ENCODE results near the gene THRB.

The THRB gene

DNA sequence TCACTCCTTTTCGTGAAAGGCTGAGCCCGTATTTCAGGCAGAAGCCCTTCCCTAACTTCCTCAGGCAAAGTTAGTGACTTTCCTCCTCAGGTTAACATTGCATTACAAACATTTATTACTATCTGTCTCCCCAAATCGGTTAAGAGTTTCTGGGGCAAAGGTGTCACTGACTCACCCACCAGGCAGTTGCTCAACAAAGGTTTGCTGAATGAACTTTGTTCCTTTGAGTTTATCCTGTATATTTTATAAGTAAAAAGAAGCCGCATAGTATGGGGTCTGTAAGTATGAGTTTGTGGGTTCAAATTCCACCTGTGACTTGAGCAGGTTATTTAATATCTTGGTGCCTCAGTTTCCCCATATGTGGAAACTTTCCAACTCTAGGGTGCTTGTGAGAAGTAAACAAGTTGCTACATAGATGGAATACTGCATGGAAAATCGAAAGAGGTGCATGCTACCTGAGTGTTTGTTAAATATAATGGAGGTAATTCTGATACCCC lies 177.7 kb downstream of the THRB start:
- Histone ChIP-seq H3K4me3 (ENCODE audit: low read length in 2 of 2) (no peak overlapping the region), H2BK15ac (ENCODE audit: low read length) (no peak overlapping the region), H2BK5ac (ENCODE audit: low read length) (no peak overlapping the region), H2BK12ac (ENCODE audit: low read length) (no peak overlapping the region), H3K27me3 (ENCODE audit: control insufficient read depth in 3 of 3, insufficient read depth in 3 of 3, low read depth in 1 of 3, low read length in 3 of 3) (no peaks in the 10 kb centered on the region), H3K4me2 (ENCODE audit: insufficient read depth, low read length, poor library complexity, severe bottlenecking) (no peak overlapping the region), H3K14ac (ENCODE audit: low read length) (no peak overlapping the region), H4K8ac (ENCODE audit: low read depth, low read length) (no peak overlapping the region), H2AFZ (ENCODE audit: low read length) (no peak overlapping the region), H3K18ac (ENCODE audit: low read length) (no peak overlapping the region), H3K9ac (ENCODE audit: low read depth, low read length, poor library complexity) (no peak overlapping the region), H3K36me3 (replicated peaks in 1 of 2; ENCODE audit: control insufficient read depth in 2 of 2, insufficient read depth in 2 of 2, low read length in 2 of 2) (no peaks in the 10 kb centered on the region), H3K9me3 (replicated peaks in 1 of 2; ENCODE audit: control insufficient read depth in 2 of 2, insufficient read depth in 1 of 2, low read depth in 1 of 2, low read length in 2 of 2) (no peaks in the 10 kb centered on the region), H2BK120ac (ENCODE audit: low read depth, low read length) (no peak overlapping the region), H3K4ac (ENCODE audit: low read length) (no peak overlapping the region), H3K27ac (replicated peaks; ENCODE audit: low read length) (no peak overlapping the region), H3K4me1 (ENCODE audit: control insufficient read depth in 2 of 2, insufficient read depth in 1 of 2, low read depth in 1 of 2, low read length in 2 of 2) (no peaks in the 10 kb centered on the region), H4K91ac (ENCODE audit: low read depth, low read length, poor library complexity) (no peak overlapping the region), H3K23ac (ENCODE audit: low read depth, low read length, poor library complexity) (no peak overlapping the region), H3K79me1 (ENCODE audit: low read depth, low read length) (no peaks in the 10 kb centered on the region), H2AK5ac (ENCODE audit: low read depth, low read length) (no peak overlapping the region)
- no CpG with 5 or more reads among the region's 5 CpGs for WGBS, 2 donors (ENCODE audit: extremely low coverage in 2 of 2, insufficient read length in 2 of 2, insufficient replicate concordance in 1 of 2)
- DNase-seq (ENCODE audit: low spot score): no peak

- H3K18ac ChIP-seq (ENCODE audit: low read length): no peak overlapping the region
- no peak overlapping the region for H3K23ac ChIP-seq (ENCODE audit: low read depth, low read length, poor library complexity)
- H3K4me2 ChIP-seq (ENCODE audit: insufficient read depth, low read length, poor library complexity, severe bottlenecking): no peak overlapping the region
- H2BK12ac ChIP-seq (ENCODE audit: low read length): no peak overlapping the region
- no peak overlapping the region for H3K9ac ChIP-seq (ENCODE audit: low read depth, low read length, poor library complexity)
- H3K9me3 ChIP-seq (replicated peaks in 1 of 2; ENCODE audit: control insufficient read depth in 2 of 2, insufficient read depth in 1 of 2, low read depth in 1 of 2, low read length in 2 of 2): no peaks in the 10 kb centered on the region
- H3K14ac ChIP-seq (ENCODE audit: low read length): no peak overlapping the region
- no peak overlapping the region for H2AK5ac ChIP-seq (ENCODE audit: low read depth, low read length)
- H3K36me3 ChIP-seq (replicated peaks in 1 of 2; ENCODE audit: control insufficient read depth in 2 of 2, insufficient read depth in 2 of 2, low read length in 2 of 2): no peaks in the 10 kb centered on the region
- no peaks in the 10 kb centered on the region for H3K27me3 ChIP-seq (ENCODE audit: control insufficient read depth in 3 of 3, insufficient read depth in 3 of 3, low read depth in 1 of 3, low read length in 3 of 3)
- H2BK15ac ChIP-seq (ENCODE audit: low read length): no peak overlapping the region
- no peak overlapping the region for H4K91ac ChIP-seq (ENCODE audit: low read depth, low read length, poor library complexity)
- no peaks in the 10 kb centered on the region for H3K4me1 ChIP-seq (ENCODE audit: control insufficient read depth in 2 of 2, insufficient read depth in 1 of 2, low read depth in 1 of 2, low read length in 2 of 2)
- no peak overlapping the region for H2BK5ac ChIP-seq (ENCODE audit: low read length)
- no peak overlapping the region for H3K4me3 ChIP-seq (ENCODE audit: low read length in 2 of 2)
- DNase-seq (ENCODE audit: low spot score): no peak
- H3K27ac ChIP-seq (replicated peaks; ENCODE audit: low read length): no peak overlapping the region
- H2BK120ac ChIP-seq (ENCODE audit: low read depth, low read length): no peak overlapping the region
- H3K4ac ChIP-seq (ENCODE audit: low read length): no peak overlapping the region
- no peaks in the 10 kb centered on the region for H3K79me1 ChIP-seq (ENCODE audit: low read depth, low read length)
- no peak overlapping the region for H4K8ac ChIP-seq (ENCODE audit: low read depth, low read length)
- H2AFZ ChIP-seq (ENCODE audit: low read length): no peak overlapping the region
These were observed 178.7 kb downstream of the THRB start for GRCh38 chr3:24315971-24316370.

DNA sequence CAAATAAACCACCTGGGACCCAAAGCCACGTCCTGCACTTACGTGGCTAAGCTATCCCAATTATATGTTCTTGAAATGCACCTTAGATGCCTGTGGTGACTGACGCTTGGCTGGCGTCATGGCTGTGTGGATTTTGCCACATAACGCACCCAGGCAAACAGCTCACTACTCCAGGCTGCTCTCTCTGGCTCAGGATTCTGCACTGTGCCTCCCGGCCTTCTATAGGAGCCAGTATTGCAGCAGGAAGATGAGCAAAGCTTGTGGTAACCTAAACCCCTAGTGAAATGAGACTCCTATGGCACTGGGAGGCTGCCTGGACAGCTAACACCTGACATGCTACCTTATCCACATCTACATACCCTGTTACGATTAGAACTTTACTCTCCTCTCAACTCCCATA lies 179.3 kb downstream of the THRB start:
- H2AFZ ChIP-seq (ENCODE audit: low read length): no peak overlapping the region
- no peak for DNase-seq (ENCODE audit: low spot score)
- H3K79me1 ChIP-seq (ENCODE audit: low read depth, low read length): no peaks in the 10 kb centered on the region
- no peak overlapping the region for H3K18ac ChIP-seq (ENCODE audit: low read length)
- no peak overlapping the region for H2BK12ac ChIP-seq (ENCODE audit: low read length)
- no peak overlapping the region for H3K4me3 ChIP-seq (ENCODE audit: low read length in 2 of 2)
- H3K9me3 ChIP-seq (replicated peaks in 1 of 2; ENCODE audit: control insufficient read depth in 2 of 2, insufficient read depth in 1 of 2, low read depth in 1 of 2, low read length in 2 of 2): no peaks in the 10 kb centered on the region
- no peaks in the 10 kb centered on the region for H3K27me3 ChIP-seq (ENCODE audit: control insufficient read depth in 3 of 3, insufficient read depth in 3 of 3, low read depth in 1 of 3, low read length in 3 of 3)
- H3K36me3 ChIP-seq (replicated peaks in 1 of 2; ENCODE audit: control insufficient read depth in 2 of 2, insufficient read depth in 2 of 2, low read length in 2 of 2): no peaks in the 10 kb centered on the region
- no peak overlapping the region for H3K23ac ChIP-seq (ENCODE audit: low read depth, low read length, poor library complexity)
- H4K8ac ChIP-seq (ENCODE audit: low read depth, low read length): no peak overlapping the region
- H4K91ac ChIP-seq (ENCODE audit: low read depth, low read length, poor library complexity): no peak overlapping the region
- H2BK15ac ChIP-seq (ENCODE audit: low read length): no peak overlapping the region
- H3K4me2 ChIP-seq (ENCODE audit: insufficient read depth, low read length, poor library complexity, severe bottlenecking): no peak overlapping the region
- H3K4ac ChIP-seq (ENCODE audit: low read length): no peak overlapping the region
- no peak overlapping the region for H3K27ac ChIP-seq (replicated peaks; ENCODE audit: low read length)
- H2AK5ac ChIP-seq (ENCODE audit: low read depth, low read length): no peak overlapping the region
- no peak overlapping the region for H2BK120ac ChIP-seq (ENCODE audit: low read depth, low read length)
- no peak overlapping the region for H3K14ac ChIP-seq (ENCODE audit: low read length)
- WGBS, 2 donors (ENCODE audit: extremely low coverage in 2 of 2, insufficient read length in 2 of 2, insufficient replicate concordance in 1 of 2): no CpG with 5 or more reads among the region's 7 CpGs
- no peak overlapping the region for H2BK5ac ChIP-seq (ENCODE audit: low read length)
- no peaks in the 10 kb centered on the region for H3K4me1 ChIP-seq (ENCODE audit: control insufficient read depth in 2 of 2, insufficient read depth in 1 of 2, low read depth in 1 of 2, low read length in 2 of 2)
- H3K9ac ChIP-seq (ENCODE audit: low read depth, low read length, poor library complexity): no peak overlapping the region

DNA sequence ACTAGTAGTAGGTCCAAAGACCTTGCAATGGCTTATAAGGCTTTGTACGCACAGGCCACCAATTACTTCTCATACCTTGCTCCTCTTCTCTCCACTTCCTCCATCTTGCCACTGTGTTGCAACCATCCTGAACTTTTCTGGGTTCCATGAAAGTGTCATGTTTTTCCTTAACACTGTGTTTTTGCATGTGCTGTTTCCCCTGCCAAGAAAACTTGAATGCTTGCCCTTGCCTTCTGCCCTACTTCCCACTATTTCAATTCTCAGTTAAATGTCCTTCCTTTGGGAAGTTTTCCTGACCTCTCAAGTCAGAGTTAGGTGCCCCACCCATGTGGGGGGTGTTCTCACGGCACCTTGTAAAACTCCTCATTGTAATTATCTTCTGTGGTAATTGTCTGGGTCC lies 182.8 kb downstream of the THRB start:
- H3K18ac ChIP-seq (ENCODE audit: low read length): no peak overlapping the region
- no peak overlapping the region for H3K23ac ChIP-seq (ENCODE audit: low read depth, low read length, poor library complexity)
- H3K4me1 ChIP-seq (ENCODE audit: control insufficient read depth in 2 of 2, insufficient read depth in 1 of 2, low read depth in 1 of 2, low read length in 2 of 2): no peaks in the 10 kb centered on the region
- no peak overlapping the region for H2BK120ac ChIP-seq (ENCODE audit: low read depth, low read length)
- no peak for DNase-seq (ENCODE audit: low spot score)
- H2BK12ac ChIP-seq (ENCODE audit: low read length): no peak overlapping the region
- H3K27ac ChIP-seq (replicated peaks; ENCODE audit: low read length): no peak overlapping the region
- no peak overlapping the region for H2AK5ac ChIP-seq (ENCODE audit: low read depth, low read length)
- no peak overlapping the region for H4K8ac ChIP-seq (ENCODE audit: low read depth, low read length)
- no peak overlapping the region for H2BK15ac ChIP-seq (ENCODE audit: low read length)
- no peak overlapping the region for H4K91ac ChIP-seq (ENCODE audit: low read depth, low read length, poor library complexity)
- H3K4me2 ChIP-seq (ENCODE audit: insufficient read depth, low read length, poor library complexity, severe bottlenecking): no peak overlapping the region
- H3K4me3 ChIP-seq (ENCODE audit: low read length in 2 of 2): no peak overlapping the region
- H3K9ac ChIP-seq (ENCODE audit: low read depth, low read length, poor library complexity): no peak overlapping the region
- no peaks in the 10 kb centered on the region for H3K79me1 ChIP-seq (ENCODE audit: low read depth, low read length)
- H3K9me3 ChIP-seq (replicated peaks in 1 of 2; ENCODE audit: control insufficient read depth in 2 of 2, insufficient read depth in 1 of 2, low read depth in 1 of 2, low read length in 2 of 2): no peaks in the 10 kb centered on the region
- no peak overlapping the region for H2AFZ ChIP-seq (ENCODE audit: low read length)
- H2BK5ac ChIP-seq (ENCODE audit: low read length): no peak overlapping the region
- H3K14ac ChIP-seq (ENCODE audit: low read length): no peak overlapping the region
- WGBS, 2 donors (ENCODE audit: extremely low coverage in 2 of 2, insufficient read length in 2 of 2, insufficient replicate concordance in 1 of 2): no CpG with 5 or more reads among the region's 2 CpGs
- no peak overlapping the region for H3K4ac ChIP-seq (ENCODE audit: low read length)
- H3K27me3 ChIP-seq (ENCODE audit: control insufficient read depth in 3 of 3, insufficient read depth in 3 of 3, low read depth in 1 of 3, low read length in 3 of 3): no peaks in the 10 kb centered on the region
- H3K36me3 ChIP-seq (replicated peaks in 1 of 2; ENCODE audit: control insufficient read depth in 2 of 2, insufficient read depth in 2 of 2, low read length in 2 of 2): no peaks in the 10 kb centered on the region
